Parathyroid adenoma (tissue), 2 donors: Measurements from ENCODE around the gene USP14.

ENCODE experiments used
- H2AFZ ChIP-seq: fragments of 300-600 bp; sonication (generic); one replicate; pipeline ENCODE4 v1.7.0; 2017; ENCODE audit warnings: antibody characterized with exemption, mild to moderate bottlenecking
- H3K27ac ChIP-seq: fragments of 300-600 bp; sonication (generic); one replicate; pipeline ENCODE4 v1.7.0; 2017
- H3K27me3 ChIP-seq: fragments of 300-600 bp; sonication (generic); one replicate; pipeline ENCODE4 v1.7.0; 2017; ENCODE audit warnings: low read length; ENCODE audit not compliant: control insufficient read depth, insufficient read depth
- H3K36me3 ChIP-seq: fragments of 300-600 bp; sonication (generic); one replicate; pipeline ENCODE4 v1.7.0; 2017; ENCODE audit warnings: low read length; ENCODE audit not compliant: control insufficient read depth, insufficient read depth
- H3K4me1 ChIP-seq: fragments of 300-600 bp; sonication (generic); one replicate; pipeline ENCODE4 v1.7.0; 2017; ENCODE audit warnings: control low read depth
- H3K4me2 ChIP-seq: fragments of 300-600 bp; sonication (generic); one replicate; pipeline ENCODE4 v1.7.0; 2017; ENCODE audit warnings: low read length
- H3K4me3 ChIP-seq: fragments of 300-600 bp; sonication (generic); one replicate; pipeline ENCODE4 v1.7.0; 2017; ENCODE audit warnings: low read depth, low read length
- H3K79me2 ChIP-seq: fragments of 300-600 bp; sonication (generic); one replicate; pipeline ENCODE4 v1.7.0; 2017; ENCODE audit warnings: control low read depth
- H3K9ac ChIP-seq: fragments of 300-600 bp; sonication (generic); one replicate; pipeline ENCODE4 v1.7.0; 2017; ENCODE audit warnings: mild to moderate bottlenecking
- H3K9me3 ChIP-seq: fragments of 300-600 bp; sonication (generic); one replicate; pipeline ENCODE4 v1.7.0; 2017; ENCODE audit warnings: low read length; ENCODE audit not compliant: control insufficient read depth
- CTCF ChIP-seq: fragments of 300-600 bp; sonication (generic); IDR thresholded peaks from one replicate; pipeline ENCODE4 v1.7.0; 2017; ENCODE audit warnings: antibody characterized with exemption, mild to moderate bottlenecking
- donor health status: primary hyperparathyroidism.

Gene USP14

GRCh38 chr18:260547-260946 is 102.2 kb downstream of the USP14 start:
- no peak for TF ChIP-seq CTCF
- Histone ChIP-seq H2AFZ (no peak overlapping the region), H3K4me1 (peaks cover 3% of the 10 kb centered on the region), H3K9ac (no peak overlapping the region), H3K36me3 (no peaks in the 10 kb centered on the region), H3K9me3 (no peaks in the 10 kb centered on the region), H3K27me3 (no peaks in the 10 kb centered on the region), H3K4me2 (no peak overlapping the region), H3K79me2 (no peaks in the 10 kb centered on the region), H3K4me3 (no peak overlapping the region), H3K27ac (no peak overlapping the region)

- Histone ChIP-seq H3K27me3 (no peaks in the 10 kb centered on the region), H3K9ac (no peak overlapping the region), H3K27ac (no peak overlapping the region), H3K36me3 (no peaks in the 10 kb centered on the region), H3K4me1 (peaks cover 3% of the 10 kb centered on the region), H2AFZ (no peak overlapping the region), H3K79me2 (no peaks in the 10 kb centered on the region), H3K4me2 (no peak overlapping the region), H3K4me3 (no peak overlapping the region), H3K9me3 (no peaks in the 10 kb centered on the region)
- TF ChIP-seq CTCF: no peak
Observed at GRCh38 chr18:261398-262073, 103.2 kb downstream of the USP14 start.
